Hepatocyte (in vitro differentiated cells): ENCODE data around the gene PCGF2. TPM values are rescaled to one million over a fixed set of nuclear protein-coding genes. Genes with fewer than 3 reads are reported as not detected.

Experiments used
- DNase-seq: peaks from one replicate; pipeline ENCODE4 v3.0.0-alpha.2; 2016; ENCODE audit warnings: low spot score
- H2AFZ ChIP-seq: fragments of 200-600 bp; sonication (generic); 2 replicates; pipeline ENCODE4 v1.6.0; 2016; ENCODE audit warnings: antibody characterized with exemption, mild to moderate bottlenecking
- H3K27ac ChIP-seq: fragments of 200-600 bp; sonication (generic); 2 replicates; pipeline ENCODE4 v1.5.1; 2016; ENCODE audit warnings: mild to moderate bottlenecking
- H3K27me3 ChIP-seq: fragments of 200-600 bp; sonication (generic); 2 replicates; pipeline ENCODE4 v1.6.1; 2016
- H3K36me3 ChIP-seq: fragments of 200-600 bp; sonication (generic); replicated peaks from 2 replicates; pipeline ENCODE4 v1.5.1; 2016; ENCODE audit warnings: low read depth; ENCODE audit not compliant: insufficient read depth
- H3K4me1 ChIP-seq: fragments of 200-600 bp; sonication (generic); 2 replicates; pipeline ENCODE4 v1.5.1; 2016; ENCODE audit warnings: mild to moderate bottlenecking, moderate library complexity; ENCODE audit not compliant: insufficient read depth
- H3K4me2 ChIP-seq: fragments of 200-600 bp; sonication (generic); 2 replicates; pipeline ENCODE4 v1.6.0; 2016
- H3K4me3 ChIP-seq: fragments of 200-600 bp; sonication (generic); 2 replicates; pipeline ENCODE4 v1.5.1; 2016; ENCODE audit warnings: mild to moderate bottlenecking
- H3K79me2 ChIP-seq: fragments of 200-600 bp; sonication (generic); 2 replicates; pipeline ENCODE4 v1.6.0; 2017; ENCODE audit warnings: mild to moderate bottlenecking
- H3K9me2 ChIP-seq: fragments of 200-600 bp; sonication (generic); replicated peaks from 2 replicates; pipeline ENCODE4 v1.6.0; 2017; ENCODE audit warnings: mild to moderate bottlenecking; ENCODE audit not compliant: insufficient read depth
- H3K9me3 ChIP-seq: fragments of 200-600 bp; sonication (generic); 2 replicates; pipeline ENCODE4 v1.5.1; 2016; ENCODE audit warnings: low read depth, mild to moderate bottlenecking
- H4K20me1 ChIP-seq: fragments of 200-600 bp; sonication (generic); 2 replicates; pipeline ENCODE4 v1.6.0; 2016; ENCODE audit warnings: mild to moderate bottlenecking; ENCODE audit not compliant: insufficient read depth, poor library complexity, severe bottlenecking
- EZH2 ChIP-seq: fragments of 200-600 bp; sonication (generic); IDR thresholded peaks from 2 replicates; pipeline ENCODE4 v1.6.1; 2016; ENCODE audit warnings: antibody characterized with exemption, mild to moderate bottlenecking, borderline replicate concordance
- EZH2phosphoT487 ChIP-seq: fragments of 200-600 bp; sonication (generic); IDR thresholded peaks from one replicate; pipeline ENCODE4 v1.6.1; 2018; ENCODE audit warnings: antibody characterized with exemption, mild to moderate bottlenecking, low read depth, moderate library complexity; ENCODE audit not compliant: unreplicated experiment, severe bottlenecking
- WGBS: methylation state at CpG from one replicate; pipeline ENCODE4 v1.1.6; 2016; ENCODE audit warnings: low lambda C conversion rate; ENCODE audit errors: missing lambda C conversion rate; 5-methylcytosine and 5-hydroxymethylcytosine counted together
- polyA plus RNA-seq: library from polyadenylated mRNA; unstranded; fragments of >200 nt; fragmentation: Nextera tagmentation; extraction: Ambion mirVana; gene quantifications from 2 replicates; pipeline ENCODE4 v1.2.1, GENCODE V29; 2016
- total RNA-seq: library from RNA; depleted of rRNA; stranded (reverse); fragments of >200 nt; gene quantifications from 2 replicates; pipeline ENCODE4 v1.2.3, GENCODE V29; 2014
- TF ChIP-seq, protein P1 (sequence below): fragments of 200-600 bp; sonication (generic); IDR thresholded peaks from 2 replicates; pipeline ENCODE4 v1.5.1; 2016; ENCODE audit warnings: antibody characterized with exemption, mild to moderate bottlenecking; ENCODE audit not compliant: poor library complexity

Gene PCGF2
- total and polyA plus RNA-seq, 2 experiments from 2014 or later: 8.7 to 13.0 TPM

DNA sequence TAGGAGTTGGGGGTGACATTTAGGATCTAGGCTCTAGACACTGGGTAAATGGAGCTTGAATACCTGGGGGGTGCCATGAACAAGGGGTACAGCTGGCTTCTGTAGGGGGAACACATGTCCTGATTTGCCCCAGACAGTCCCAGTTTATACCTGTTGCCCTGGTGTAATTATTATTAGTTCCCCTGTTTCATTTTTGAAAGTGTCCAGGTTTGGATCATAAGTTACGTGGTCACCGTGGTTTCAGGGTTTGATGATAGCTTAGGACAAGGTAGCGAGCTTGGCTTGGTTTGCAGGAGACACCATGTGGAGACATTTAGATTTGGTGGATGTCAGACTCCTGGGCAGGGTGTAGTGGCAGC is 37.6 kb downstream of the PCGF2 start:
- no peak overlapping the region for H3K4me2 ChIP-seq
- TF ChIP-seq, protein P1, sequence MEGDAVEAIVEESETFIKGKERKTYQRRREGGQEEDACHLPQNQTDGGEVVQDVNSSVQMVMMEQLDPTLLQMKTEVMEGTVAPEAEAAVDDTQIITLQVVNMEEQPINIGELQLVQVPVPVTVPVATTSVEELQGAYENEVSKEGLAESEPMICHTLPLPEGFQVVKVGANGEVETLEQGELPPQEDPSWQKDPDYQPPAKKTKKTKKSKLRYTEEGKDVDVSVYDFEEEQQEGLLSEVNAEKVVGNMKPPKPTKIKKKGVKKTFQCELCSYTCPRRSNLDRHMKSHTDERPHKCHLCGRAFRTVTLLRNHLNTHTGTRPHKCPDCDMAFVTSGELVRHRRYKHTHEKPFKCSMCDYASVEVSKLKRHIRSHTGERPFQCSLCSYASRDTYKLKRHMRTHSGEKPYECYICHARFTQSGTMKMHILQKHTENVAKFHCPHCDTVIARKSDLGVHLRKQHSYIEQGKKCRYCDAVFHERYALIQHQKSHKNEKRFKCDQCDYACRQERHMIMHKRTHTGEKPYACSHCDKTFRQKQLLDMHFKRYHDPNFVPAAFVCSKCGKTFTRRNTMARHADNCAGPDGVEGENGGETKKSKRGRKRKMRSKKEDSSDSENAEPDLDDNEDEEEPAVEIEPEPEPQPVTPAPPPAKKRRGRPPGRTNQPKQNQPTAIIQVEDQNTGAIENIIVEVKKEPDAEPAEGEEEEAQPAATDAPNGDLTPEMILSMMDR: no peak
- TF ChIP-seq EZH2 (no peak), EZH2phosphoT487 (no peak)
- H3K4me1 ChIP-seq: peaks cover 7% of the 10 kb centered on the region
- peaks cover 31% of the 10 kb centered on the region for H3K79me2 ChIP-seq
- no peaks in the 10 kb centered on the region for H3K27me3 ChIP-seq
- H3K36me3 ChIP-seq: no peaks in the 10 kb centered on the region
- WGBS: 100% methylated on average over 3 of the region's 3 CpGs
- no peak overlapping the region for H3K4me3 ChIP-seq
- H3K27ac ChIP-seq: no peak overlapping the region
- DNase-seq: no peak
- H2AFZ ChIP-seq: no peak overlapping the region
- H4K20me1 ChIP-seq: peaks cover 21% of the 10 kb centered on the region
- H3K9me3 ChIP-seq: no peaks in the 10 kb centered on the region
- H3K9me2 ChIP-seq: no peaks in the 10 kb centered on the region

DNA sequence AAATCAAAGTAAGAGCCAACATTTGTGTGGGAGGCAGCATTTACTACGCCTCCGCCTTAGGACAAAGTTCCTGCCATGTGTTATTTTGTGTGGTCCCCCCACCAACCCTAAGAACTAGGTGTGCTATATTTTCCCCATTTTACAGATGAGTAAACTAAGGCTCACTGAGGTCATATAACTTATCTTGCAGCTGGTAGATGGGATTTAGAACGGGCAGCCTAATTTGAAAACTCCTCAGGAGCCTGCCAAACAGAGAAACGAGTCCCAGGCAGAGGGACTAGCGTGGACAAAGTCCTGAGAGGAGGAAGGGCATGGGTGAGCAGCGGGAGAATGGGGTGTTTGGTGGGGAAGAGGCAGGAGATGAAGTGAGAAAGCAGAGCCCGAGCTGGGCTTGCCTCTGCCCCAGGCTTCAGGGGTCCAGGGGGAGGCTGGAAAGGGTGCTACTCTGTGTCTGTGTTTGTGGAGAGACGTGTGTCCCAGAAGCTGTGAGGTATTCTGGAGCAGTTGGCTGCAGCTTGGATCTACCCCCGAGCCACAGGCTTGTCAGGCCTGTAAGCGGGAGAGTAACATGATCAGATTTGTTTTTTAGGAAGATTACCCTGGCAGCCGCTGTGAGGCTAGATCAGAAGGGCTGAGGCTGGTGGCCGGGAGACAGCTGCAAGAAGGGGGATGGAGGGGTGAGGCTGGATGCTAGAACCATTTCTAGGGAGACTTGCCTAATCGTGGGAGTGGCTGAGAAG is 38.1 kb downstream of the PCGF2 start:
- no peaks in the 10 kb centered on the region for H3K27me3 ChIP-seq
- peaks cover 7% of the 10 kb centered on the region for H3K4me1 ChIP-seq
- TF ChIP-seq EZH2 (no peak), EZH2phosphoT487 (no peak)
- TF ChIP-seq, protein P1: no peak
- no peaks in the 10 kb centered on the region for H3K9me3 ChIP-seq
- H3K9me2 ChIP-seq: no peaks in the 10 kb centered on the region
- H4K20me1 ChIP-seq: peaks cover 21% of the 10 kb centered on the region
- peaks cover 31% of the 10 kb centered on the region for H3K79me2 ChIP-seq
- H3K36me3 ChIP-seq: no peaks in the 10 kb centered on the region
- no peak overlapping the region for H3K4me2 ChIP-seq
- no peak for DNase-seq
- no peak overlapping the region for H2AFZ ChIP-seq
- H3K27ac ChIP-seq: no peak overlapping the region
- WGBS: 76% methylated on average over 13 of the region's 13 CpGs
- no peak overlapping the region for H3K4me3 ChIP-seq

DNA sequence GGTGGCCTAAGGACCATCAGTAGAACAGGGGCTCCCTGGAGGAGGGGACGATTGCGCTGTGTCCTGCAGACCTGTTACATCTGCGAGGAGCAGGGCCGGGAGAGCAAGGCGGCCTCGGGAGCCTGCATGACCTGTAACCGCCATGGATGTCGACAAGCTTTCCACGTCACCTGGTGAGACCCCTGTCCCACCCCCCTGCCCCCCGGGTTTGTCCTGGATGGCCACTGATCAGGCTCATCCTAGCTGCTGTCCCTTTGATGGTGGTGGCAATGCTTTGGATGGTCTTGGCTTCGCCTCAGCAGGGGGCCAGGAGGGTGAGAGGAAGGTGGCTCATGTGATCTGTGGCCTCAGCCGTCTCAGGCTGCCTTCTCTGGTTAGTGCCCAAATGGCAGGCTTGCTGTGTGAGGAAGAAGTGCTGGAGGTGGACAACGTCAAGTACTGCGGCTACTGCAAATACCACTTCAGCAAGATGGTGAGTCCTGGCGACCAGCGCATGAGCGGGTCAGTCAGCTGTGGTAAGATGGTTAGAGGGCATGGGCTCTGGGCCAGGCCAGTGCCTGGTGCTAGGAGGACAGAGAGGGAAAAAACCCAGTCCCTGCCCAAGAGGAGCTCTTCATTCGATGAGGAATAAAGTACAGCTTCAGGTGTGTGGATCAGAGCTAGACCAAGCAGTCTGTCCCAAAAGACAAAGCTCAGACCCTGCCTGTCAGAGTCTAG is 38.9 kb downstream of the PCGF2 start:
- TF ChIP-seq, protein P1: no peak
- TF ChIP-seq EZH2 (no peak), EZH2phosphoT487 (no peak)
- Histone ChIP-seq H3K9me2 (no peaks in the 10 kb centered on the region), H3K79me2 (peaks cover 36% of the 10 kb centered on the region), H3K4me1 (peaks cover 7% of the 10 kb centered on the region), H3K4me2 (no peak overlapping the region), H3K27me3 (no peaks in the 10 kb centered on the region), H3K27ac (no peak overlapping the region), H3K9me3 (no peaks in the 10 kb centered on the region), H4K20me1 (peaks cover 21% of the 10 kb centered on the region), H2AFZ (no peak overlapping the region), H3K4me3 (no peak overlapping the region), H3K36me3 (no peaks in the 10 kb centered on the region)
- 94% methylated on average over 18 of the region's 18 CpGs for WGBS
- no peak for DNase-seq
